CD14-positive monocyte (primary cell): ENCODE data around the gene DOK6. TPM values are rescaled to one million over a fixed set of nuclear protein-coding genes. Genes with fewer than 3 reads are reported as not detected.

Experiments
- DNase-seq, 3 donors: peaks; one replicate each; pipeline ENCODE4 v3.0.0-alpha.2; 2011 to 2022
- H2AFZ ChIP-seq: 2 replicates; pipeline ENCODE4 v1.6.0; 2012; ENCODE audit warnings: mild to moderate bottlenecking, low read depth, low read length, inconsistent platforms; ENCODE audit not compliant: insufficient read depth, poor library complexity, severe bottlenecking
- H3K27ac ChIP-seq, 2 donors: 1 replicate in 1 of 2; 2 replicates in 1 of 2; pipeline ENCODE4 v1.5.1; 2012 to 2013; ENCODE audit warnings: low read length in 2 of 2, control low read depth in 1 of 2, inconsistent platforms in 1 of 2, low read depth in 1 of 2, mild to moderate bottlenecking in 1 of 2
- H3K27me3 ChIP-seq, 2 donors: one replicate each; pipeline versions ENCODE4 v1.6.0 to v1.6.1; 2011 to 2013; ENCODE audit warnings: low read length in 2 of 2; ENCODE audit not compliant: control insufficient read depth in 2 of 2, insufficient read depth in 2 of 2
- H3K36me3 ChIP-seq, 2 donors: replicated peaks in 1 of 2; 1 replicate in 1 of 2; 2 replicates in 1 of 2; pipeline versions ENCODE4 v1.5.1 to v1.6.1; 2012 to 2013; ENCODE audit warnings: low read length in 2 of 2, control low read depth in 1 of 2, inconsistent platforms in 1 of 2, mild to moderate bottlenecking in 1 of 2; ENCODE audit not compliant: insufficient read depth in 2 of 2, control insufficient read depth in 1 of 2
- H3K4me1 ChIP-seq, 2 donors: 1 replicate in 1 of 2; 2 replicates in 1 of 2; pipeline versions ENCODE4 v1.5.1 to v1.6.1; 2012 to 2013; ENCODE audit warnings: low read length in 2 of 2, control low read depth in 1 of 2, inconsistent platforms in 1 of 2, mild to moderate bottlenecking in 1 of 2, moderate library complexity in 1 of 2; ENCODE audit not compliant: insufficient read depth in 2 of 2, control insufficient read depth in 1 of 2
- H3K4me2 ChIP-seq: replicated peaks from 2 replicates; pipeline ENCODE3; 2012; ENCODE audit warnings: low read length, moderate library complexity, mild to moderate bottlenecking; ENCODE audit not compliant: poor library complexity, severe bottlenecking; ENCODE audit errors: extremely low read depth
- H3K4me3 ChIP-seq, 3 experiments: fragments of 200-600 bp in 1 of 3; sonication (generic) in 1 of 3; replicated peaks in 1 of 3; 1 replicate in 2 of 3; 2 replicates in 1 of 3; pipeline ENCODE4 v1.5.1; 2011 to 2013; ENCODE audit warnings: low read length in 3 of 3, mild to moderate bottlenecking in 3 of 3, control low read depth in 2 of 3, low read depth in 2 of 3, inconsistent platforms in 1 of 3, moderate library complexity in 1 of 3
- H3K79me2 ChIP-seq: 2 replicates; pipeline ENCODE4 v1.6.0; 2012; ENCODE audit warnings: mild to moderate bottlenecking, control low read depth, inconsistent platforms, low read length, moderate library complexity; ENCODE audit not compliant: insufficient read depth
- H3K9ac ChIP-seq: 2 replicates; pipeline ENCODE4 v1.6.0; 2017; ENCODE audit warnings: low read length, mild to moderate bottlenecking; ENCODE audit not compliant: insufficient read depth, poor library complexity, severe bottlenecking
- H3K9me3 ChIP-seq, 2 donors: replicated peaks in 1 of 2; 1 replicate in 1 of 2; 2 replicates in 1 of 2; pipeline versions ENCODE4 v1.5.1 to v1.6.1; 2012 to 2013; ENCODE audit warnings: low read length in 2 of 2, control low read depth in 1 of 2; ENCODE audit not compliant: control insufficient read depth in 1 of 2, insufficient read depth in 1 of 2
- H4K20me1 ChIP-seq: 2 replicates; pipeline ENCODE4 v1.6.0; 2012; ENCODE audit warnings: mild to moderate bottlenecking, low read length, control low read depth, moderate library complexity; ENCODE audit not compliant: insufficient read depth
- H3K27ac Mint-ChIP-seq, 7 donors: one replicate each; pipeline ENCODE4 v1.8.0; 2020; ENCODE audit warnings: mild to moderate bottlenecking in 7 of 7, mixed read lengths in 7 of 7, moderate library complexity in 6 of 7, inconsistent platforms in 2 of 7
- H3K27me3 Mint-ChIP-seq, 3 donors: one replicate each; pipeline ENCODE4 v1.8.0; 2021 to 2022; ENCODE audit warnings: low read depth in 3 of 3, mild to moderate bottlenecking in 3 of 3, mixed read lengths in 3 of 3, moderate library complexity in 3 of 3, inconsistent platforms in 1 of 3
- H3K36me3 Mint-ChIP-seq, 2 donors: one replicate each; pipeline ENCODE4 v1.8.0; 2020; ENCODE audit warnings: mixed read lengths in 2 of 2, inconsistent platforms in 1 of 2, mild to moderate bottlenecking in 1 of 2
- H3K4me1 Mint-ChIP-seq: one replicate; pipeline ENCODE4 v1.8.0; 2020; ENCODE audit warnings: mild to moderate bottlenecking, mixed read lengths
- H3K4me3 Mint-ChIP-seq, 2 donors: one replicate each; pipeline ENCODE4 v1.8.0; 2020; ENCODE audit warnings: mild to moderate bottlenecking in 2 of 2, mixed read lengths in 2 of 2, moderate library complexity in 1 of 2
- H3K9me3 Mint-ChIP-seq, 7 donors: one replicate each; pipeline ENCODE4 v1.8.0; 2020 to 2022; ENCODE audit warnings: mixed read lengths in 7 of 7, mild to moderate bottlenecking in 6 of 7, moderate library complexity in 6 of 7, inconsistent platforms in 2 of 7
- WGBS: methylation state at CpG from one replicate; pipeline ENCODE4 v1.1.5; 2013; ENCODE audit warnings: missing lambda C conversion rate; ENCODE audit not compliant: insufficient coverage; 5-methylcytosine and 5-hydroxymethylcytosine counted together
- intact Hi-C, 2 donors: fragments of 100-400 bp; cut with micrococcal nuclease; formaldehyde crosslinking; loops; one replicate each; pipeline versions ENCODE4 v1.15.0 to v1.15.1; 2023
- polyA plus RNA-seq, 3 donors: library from polyadenylated mRNA; depleted of rRNA in 1 of 3; unstranded in 2 of 3; stranded (reverse) in 1 of 3; fragments of 300-500 nt in 2 of 3; fragments of >200 nt in 1 of 3; fragmentation: Illumina TruSeq in 2 of 3; gene quantifications; 1 replicate in 2 of 3; 2 replicates in 1 of 3; pipeline ENCODE4 v1.2.3, GENCODE V29; 2012 to 2021
- TF ChIP-seq, protein P1 (sequence below): fragments of 200-600 bp; IDR thresholded peaks from one replicate; pipeline ENCODE4 v1.8.0; 2022; ENCODE audit warnings: antibody characterized with exemption, mild to moderate bottlenecking

DOK6 gene
- polyA plus RNA-seq, 3 donors = not detected

DNA sequence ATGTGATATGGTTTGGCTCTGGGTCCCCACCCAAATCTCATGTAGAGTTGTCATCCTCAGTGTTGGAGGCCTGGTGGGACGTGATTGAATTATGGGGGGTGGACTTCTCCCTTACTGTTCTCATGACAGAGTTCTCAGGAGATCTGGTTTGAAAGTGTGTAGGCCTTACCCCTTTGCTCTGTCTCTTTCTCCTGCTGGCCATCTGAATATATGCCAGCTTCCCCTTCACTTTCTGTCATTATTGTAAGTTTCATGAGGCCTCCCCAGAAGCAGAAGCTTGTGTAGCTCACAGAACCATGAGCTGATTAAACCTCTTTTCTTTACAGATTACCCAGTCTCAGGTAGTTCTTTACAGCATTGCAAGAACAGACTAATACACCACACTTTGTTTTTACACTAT, 222.3 kb downstream of the DOK6 start:
- Mint-ChIP-seq H3K27me3 (no peaks in the 10 kb centered on the region), H3K4me1 (no peaks in the 10 kb centered on the region), H3K36me3 (no peaks in the 10 kb centered on the region), H3K4me3 (no peak overlapping the region), H3K9me3 (peaks cover 0 to 3% (median 0%) of the 10 kb centered on the region in 7 donors), H3K27ac (no peak overlapping the region)
- no peak overlapping the region for H2AFZ ChIP-seq
- no peak overlapping the region for H3K4me2 ChIP-seq
- no peak overlapping the region for H3K9ac ChIP-seq
- no peaks in the 10 kb centered on the region for H4K20me1 ChIP-seq
- intact Hi-C loops = no loop called here
- no peaks in the 10 kb centered on the region for H3K4me1 ChIP-seq
- H3K36me3 ChIP-seq = no peaks in the 10 kb centered on the region
- DNase-seq = no peak
- no peaks in the 10 kb centered on the region for H3K27me3 ChIP-seq
- TF ChIP-seq, protein P1, sequence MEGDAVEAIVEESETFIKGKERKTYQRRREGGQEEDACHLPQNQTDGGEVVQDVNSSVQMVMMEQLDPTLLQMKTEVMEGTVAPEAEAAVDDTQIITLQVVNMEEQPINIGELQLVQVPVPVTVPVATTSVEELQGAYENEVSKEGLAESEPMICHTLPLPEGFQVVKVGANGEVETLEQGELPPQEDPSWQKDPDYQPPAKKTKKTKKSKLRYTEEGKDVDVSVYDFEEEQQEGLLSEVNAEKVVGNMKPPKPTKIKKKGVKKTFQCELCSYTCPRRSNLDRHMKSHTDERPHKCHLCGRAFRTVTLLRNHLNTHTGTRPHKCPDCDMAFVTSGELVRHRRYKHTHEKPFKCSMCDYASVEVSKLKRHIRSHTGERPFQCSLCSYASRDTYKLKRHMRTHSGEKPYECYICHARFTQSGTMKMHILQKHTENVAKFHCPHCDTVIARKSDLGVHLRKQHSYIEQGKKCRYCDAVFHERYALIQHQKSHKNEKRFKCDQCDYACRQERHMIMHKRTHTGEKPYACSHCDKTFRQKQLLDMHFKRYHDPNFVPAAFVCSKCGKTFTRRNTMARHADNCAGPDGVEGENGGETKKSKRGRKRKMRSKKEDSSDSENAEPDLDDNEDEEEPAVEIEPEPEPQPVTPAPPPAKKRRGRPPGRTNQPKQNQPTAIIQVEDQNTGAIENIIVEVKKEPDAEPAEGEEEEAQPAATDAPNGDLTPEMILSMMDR = no peak
- no peaks in the 10 kb centered on the region for H3K79me2 ChIP-seq
- no peak overlapping the region for H3K4me3 ChIP-seq
- H3K27ac ChIP-seq = no peak overlapping the region
- WGBS = no CpG with 5 or more reads among the region's 1 CpG
- no peaks in the 10 kb centered on the region for H3K9me3 ChIP-seq

DNA sequence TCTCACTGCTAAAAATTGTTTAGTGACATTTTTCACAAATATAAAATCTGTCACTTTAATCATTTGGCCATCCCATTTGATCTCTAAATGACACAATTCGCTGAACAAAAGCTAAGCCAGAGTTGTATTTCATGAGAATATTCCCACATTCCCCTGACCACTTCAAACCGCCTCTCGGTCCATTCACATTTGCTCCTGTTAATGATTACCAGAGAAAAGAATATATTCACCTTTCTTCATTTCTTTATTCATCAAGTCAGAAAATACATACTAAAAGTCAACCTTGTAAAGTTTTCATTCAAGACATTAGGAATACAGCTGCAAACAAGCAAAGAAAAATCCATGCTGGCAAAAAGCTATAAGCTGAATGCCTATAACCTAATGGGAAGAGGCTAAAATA, 225.5 kb downstream of the DOK6 start:
- Histone ChIP-seq H3K36me3 (no peaks in the 10 kb centered on the region), H3K27me3 (no peaks in the 10 kb centered on the region), H3K4me3 (no peak overlapping the region), H3K79me2 (no peaks in the 10 kb centered on the region), H4K20me1 (no peaks in the 10 kb centered on the region), H3K9ac (no peak overlapping the region), H3K27ac (no peak overlapping the region), H3K4me1 (no peaks in the 10 kb centered on the region), H3K9me3 (no peaks in the 10 kb centered on the region), H2AFZ (no peak overlapping the region), H3K4me2 (no peak overlapping the region)
- H3K36me3 Mint-ChIP-seq = no peaks in the 10 kb centered on the region
- DNase-seq = no peak
- WGBS = 92% methylated on average over 2 of the region's 3 CpGs
- no peak overlapping the region for H3K27ac Mint-ChIP-seq
- no peak overlapping the region for H3K4me3 Mint-ChIP-seq
- no peaks in the 10 kb centered on the region for H3K4me1 Mint-ChIP-seq
- no peaks in the 10 kb centered on the region for H3K27me3 Mint-ChIP-seq
- intact Hi-C loops = no loop called here
- TF ChIP-seq, protein P1 = no peak
- H3K9me3 Mint-ChIP-seq = no peaks in the 10 kb centered on the region
